HepG2 (cell line): ENCODE measurements around the gene CEBPB. TPM values are rescaled to one million over a fixed set of nuclear protein-coding genes. Genes with fewer than 3 reads are reported as not detected.

Experiments
- GLMP ChIP-seq: sonication (generic); formaldehyde crosslinking; IDR thresholded peaks from 2 replicates; pipeline ENCODE4 v1.9.0; 2021; ENCODE audit warnings: missing genetic modification reagents, mild to moderate bottlenecking, borderline replicate concordance
- HMG20A ChIP-seq: IDR thresholded peaks from 2 replicates; pipeline ENCODE4 v1.6.1; 2016; ENCODE audit warnings: borderline replicate concordance
- KMT2A ChIP-seq: sonication (generic); formaldehyde crosslinking; IDR thresholded peaks from 2 replicates; pipeline ENCODE4 v1.4.0; 2020; ENCODE audit warnings: missing genetic modification reagents
- NFYB ChIP-seq: sonication (generic); formaldehyde crosslinking; IDR thresholded peaks from 2 replicates; pipeline ENCODE4 v1.4.0; 2020; ENCODE audit warnings: missing genetic modification reagents
- PITX1 ChIP-seq: sonication (generic); formaldehyde crosslinking; IDR thresholded peaks from 2 replicates; pipeline ENCODE4 v1.5.1; 2020; ENCODE audit warnings: mild to moderate bottlenecking, missing genetic modification reagents
- PRDM15 ChIP-seq: sonication (generic); formaldehyde crosslinking; IDR thresholded peaks from 2 replicates; pipeline ENCODE4 v1.4.0; 2020; ENCODE audit warnings: missing genetic modification reagents
- ZBTB20 ChIP-seq: sonication (generic); formaldehyde crosslinking; IDR thresholded peaks from 2 replicates; pipeline ENCODE4 v1.8.1; 2023; ENCODE audit warnings: missing genetic modification reagents, low read depth, mild to moderate bottlenecking, borderline replicate concordance
- ZBTB4 ChIP-seq: sonication (generic); formaldehyde crosslinking; IDR thresholded peaks from 2 replicates; pipeline ENCODE4 v1.4.0; 2020; ENCODE audit warnings: missing genetic modification reagents, mild to moderate bottlenecking, borderline replicate concordance
- ZNF225 ChIP-seq: sonication (generic); formaldehyde crosslinking; IDR thresholded peaks from 2 replicates; pipeline ENCODE4 v1.4.0; 2020; ENCODE audit warnings: mild to moderate bottlenecking, missing genetic modification reagents
- ZNF331 ChIP-seq: sonication (generic); formaldehyde crosslinking; IDR thresholded peaks from 2 replicates; pipeline ENCODE4 v1.4.0; 2020; ENCODE audit warnings: missing genetic modification reagents
- ZNF430 ChIP-seq: sonication (generic); formaldehyde crosslinking; IDR thresholded peaks from 2 replicates; pipeline ENCODE4 v1.9.0; 2021; ENCODE audit warnings: mild to moderate bottlenecking, missing genetic modification reagents
- ZNF556 ChIP-seq: sonication (generic); formaldehyde crosslinking; IDR thresholded peaks from 2 replicates; pipeline ENCODE4 v1.4.0; 2020; ENCODE audit warnings: mild to moderate bottlenecking, missing genetic modification reagents, borderline replicate concordance
- ZNF574 ChIP-seq: sonication (generic); formaldehyde crosslinking; IDR thresholded peaks from 2 replicates; pipeline ENCODE4 v1.4.0; 2020; ENCODE audit warnings: missing genetic modification reagents
- ZNF713 ChIP-seq: sonication (generic); formaldehyde crosslinking; IDR thresholded peaks from 2 replicates; pipeline ENCODE4 v1.4.0; 2020; ENCODE audit warnings: mild to moderate bottlenecking, missing genetic modification reagents
- ZNF768 ChIP-seq: sonication (generic); formaldehyde crosslinking; IDR thresholded peaks from 2 replicates; pipeline ENCODE4 v1.4.0; 2020; ENCODE audit warnings: missing genetic modification reagents
- ZNF879 ChIP-seq: sonication (generic); formaldehyde crosslinking; IDR thresholded peaks from 2 replicates; pipeline ENCODE4 v1.8.1; 2023; ENCODE audit warnings: missing genetic modification reagents
- polyA plus RNA-seq, 8 experiments: library from polyadenylated mRNA; depleted of rRNA in 3 of 8; stranded (reverse) in 7 of 8; unstranded in 1 of 8; fragments of >200 nt; fragmentation: Illumina TruSeq in 4 of 8; extraction: Trizol in 4 of 8; gene quantifications; 2 replicates each; pipeline versions ENCODE4 v1.2.1 to v1.2.3, GENCODE V29; 2011 to 2016; ENCODE audit warnings: low read depth in 4 of 8, missing spikeins in 1 of 8, mixed read lengths in 1 of 8; ENCODE audit not compliant: insufficient read depth in 1 of 8
- total RNA-seq, 5 experiments: library from RNA; depleted of rRNA; stranded (reverse); fragments of >200 nt; fragmentation: Illumina TruSeq; extraction: Trizol; gene quantifications; 2 replicates each; pipeline ENCODE4 v1.2.3, GENCODE V29; 2016; ENCODE audit warnings: low read depth in 1 of 5

Gene CEBPB
- total and polyA plus RNA-seq, 2 of the 13 experiments (the other 11 are each of a cell fraction or from before 2014, with no cell fraction given) = 18.5 to 28.2 TPM

- TF ChIP-seq ZNF556 (CRISPR knock-in tag) = peak; percentile 93
- peak; percentile 81 for TF ChIP-seq ZNF574 (CRISPR knock-in tag)
- no peak for TF ChIP-seq GLMP
- TF ChIP-seq ZNF768 (CRISPR knock-in tag) = peak; percentile 47
- peak; percentile 94; the same call in 1 of the 2 replicates for TF ChIP-seq ZBTB20
- TF ChIP-seq PRDM15 = peak; percentile 71; the same call in 1 of the 2 replicates
- TF ChIP-seq KMT2A (CRISPR knock-in tag) = peak; percentile 90
- no peak for TF ChIP-seq ZBTB4 (CRISPR knock-in tag)
- TF ChIP-seq ZNF331 (CRISPR knock-in tag) = peak; percentile 91
- TF ChIP-seq HMG20A (CRISPR knock-in tag) = peak; percentile 75; the same call in 1 of the 2 replicates
- TF ChIP-seq PITX1 (CRISPR knock-in tag) = peak; percentile 97
- peak; percentile 86 for TF ChIP-seq ZNF430 (CRISPR knock-in tag)
- no peak for TF ChIP-seq ZNF713 (CRISPR knock-in tag)
- TF ChIP-seq NFYB = peak; percentile 26; the same call in 1 of the 2 replicates
- TF ChIP-seq ZNF879 (CRISPR knock-in tag) = 0 out of 2 replicates have a peak, but pooled peaks have one; percentile 37
- no peak for TF ChIP-seq ZNF225 (CRISPR knock-in tag)
Observed at GRCh38 chr20:50165684-50166554, 24.7 kb upstream of the CEBPB start (continued).
